ENCODE data around the gene LNX1. TPM values are rescaled to one million over a fixed set of nuclear protein-coding genes. Genes with fewer than 3 reads are reported as not detected.

Gene LNX1
- polyA plus RNA-seq, 3 donors = 0.09 to 0.13 TPM; not detected in 1

DNA sequence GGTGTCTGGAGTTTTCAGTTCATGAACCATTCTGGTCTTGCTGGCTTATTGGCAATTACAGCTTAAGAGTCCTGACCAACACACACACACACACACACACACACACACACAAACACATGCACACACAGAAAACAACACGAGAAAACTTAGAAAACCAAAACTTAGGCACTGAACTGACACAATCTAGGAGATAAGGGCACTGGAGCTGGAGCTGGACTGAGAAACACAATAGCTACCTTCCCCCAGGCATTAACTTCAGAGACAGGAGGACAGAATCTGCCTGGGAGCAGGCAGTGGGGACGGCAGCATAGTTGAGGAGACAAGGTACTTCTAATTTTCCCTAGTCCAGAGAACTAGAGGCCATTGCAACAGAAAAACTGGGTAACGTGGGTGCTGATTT lies 62.3 kb downstream of the LNX1 start:
- no peak overlapping the region for H3K4me3 Mint-ChIP-seq
- H3K27me3 Mint-ChIP-seq (ENCODE audit: low read depth in 3 of 3) = peaks cover 3 to 6% (median 4%) of the 10 kb centered on the region in 3 donors
- H3K4me1 Mint-ChIP-seq = no peaks in the 10 kb centered on the region
- intact Hi-C loops (cut with micrococcal nuclease) = no loop called here
- no peaks in the 10 kb centered on the region for H3K79me2 ChIP-seq (ENCODE audit: insufficient read depth, low read length)
- H3K27ac Mint-ChIP-seq = no peak overlapping the region
- peaks cover 0 to 2% of the 10 kb centered on the region in 2 donors for H3K27me3 ChIP-seq (ENCODE audit: control insufficient read depth in 2 of 2, insufficient read depth in 2 of 2, low read length in 2 of 2)
- peaks cover 0 to 2% (median 0%) of the 10 kb centered on the region in 7 donors for H3K9me3 Mint-ChIP-seq
- no peaks in the 10 kb centered on the region for H3K36me3 ChIP-seq (replicated peaks in 1 of 2; ENCODE audit: control insufficient read depth in 1 of 2, insufficient read depth in 2 of 2, low read length in 2 of 2)
- no peak for DNase-seq
- no peaks in the 10 kb centered on the region for H3K4me1 ChIP-seq (ENCODE audit: control insufficient read depth in 1 of 2, insufficient read depth in 2 of 2, low read length in 2 of 2)
- H3K9ac ChIP-seq (ENCODE audit: insufficient read depth, low read length, poor library complexity, severe bottlenecking) = no peak overlapping the region
- H3K27ac ChIP-seq (ENCODE audit: low read depth in 1 of 2, low read length in 2 of 2) = no peak overlapping the region
- no peaks in the 10 kb centered on the region for H3K36me3 Mint-ChIP-seq
- H4K20me1 ChIP-seq (ENCODE audit: insufficient read depth, low read length) = no peaks in the 10 kb centered on the region
- no peak overlapping the region for H2AFZ ChIP-seq (ENCODE audit: insufficient read depth, low read depth, low read length, poor library complexity, severe bottlenecking)
- TF ChIP-seq, protein P1, sequence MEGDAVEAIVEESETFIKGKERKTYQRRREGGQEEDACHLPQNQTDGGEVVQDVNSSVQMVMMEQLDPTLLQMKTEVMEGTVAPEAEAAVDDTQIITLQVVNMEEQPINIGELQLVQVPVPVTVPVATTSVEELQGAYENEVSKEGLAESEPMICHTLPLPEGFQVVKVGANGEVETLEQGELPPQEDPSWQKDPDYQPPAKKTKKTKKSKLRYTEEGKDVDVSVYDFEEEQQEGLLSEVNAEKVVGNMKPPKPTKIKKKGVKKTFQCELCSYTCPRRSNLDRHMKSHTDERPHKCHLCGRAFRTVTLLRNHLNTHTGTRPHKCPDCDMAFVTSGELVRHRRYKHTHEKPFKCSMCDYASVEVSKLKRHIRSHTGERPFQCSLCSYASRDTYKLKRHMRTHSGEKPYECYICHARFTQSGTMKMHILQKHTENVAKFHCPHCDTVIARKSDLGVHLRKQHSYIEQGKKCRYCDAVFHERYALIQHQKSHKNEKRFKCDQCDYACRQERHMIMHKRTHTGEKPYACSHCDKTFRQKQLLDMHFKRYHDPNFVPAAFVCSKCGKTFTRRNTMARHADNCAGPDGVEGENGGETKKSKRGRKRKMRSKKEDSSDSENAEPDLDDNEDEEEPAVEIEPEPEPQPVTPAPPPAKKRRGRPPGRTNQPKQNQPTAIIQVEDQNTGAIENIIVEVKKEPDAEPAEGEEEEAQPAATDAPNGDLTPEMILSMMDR (IDR thresholded peaks at IDR 0.05) = no peak
- 80% methylated on average over 1 of the region's 3 CpGs for WGBS (ENCODE audit: insufficient coverage)
- H3K4me2 ChIP-seq (replicated peaks; ENCODE audit: extremely low read depth, low read length, poor library complexity, severe bottlenecking) = no peak overlapping the region
- no peaks in the 10 kb centered on the region for H3K9me3 ChIP-seq (replicated peaks in 1 of 2; ENCODE audit: control insufficient read depth in 1 of 2, insufficient read depth in 1 of 2, low read length in 2 of 2)
- H3K4me3 ChIP-seq (replicated peaks in 1 of 3; ENCODE audit: low read depth in 2 of 3, low read length in 3 of 3) = no peak overlapping the region

DNA sequence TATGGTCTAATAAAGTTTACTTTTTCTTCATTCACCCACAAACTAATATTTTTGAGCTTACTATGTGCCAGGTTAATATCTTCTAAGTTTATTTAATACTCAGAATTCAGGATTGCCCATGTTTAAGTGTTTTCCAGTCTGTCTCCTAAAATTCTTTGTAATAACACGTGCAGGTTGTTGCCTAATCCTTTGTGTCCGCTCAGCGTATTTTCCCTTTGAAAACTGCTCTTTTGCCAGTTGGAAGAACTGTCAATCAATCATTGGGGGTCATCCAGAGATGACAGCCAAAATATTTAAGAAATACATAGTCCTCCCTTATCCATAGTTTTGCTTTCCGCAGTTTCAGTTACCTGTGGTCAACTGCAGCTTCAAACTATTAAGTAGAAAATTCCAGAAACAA lies 63.4 kb downstream of the LNX1 start:
- no peak for DNase-seq
- Histone ChIP-seq H3K9ac (ENCODE audit: insufficient read depth, low read length, poor library complexity, severe bottlenecking) (no peak overlapping the region), H3K4me2 (replicated peaks; ENCODE audit: extremely low read depth, low read length, poor library complexity, severe bottlenecking) (no peak overlapping the region), H3K4me3 (replicated peaks in 1 of 3; ENCODE audit: low read depth in 2 of 3, low read length in 3 of 3) (no peak overlapping the region), H2AFZ (ENCODE audit: insufficient read depth, low read depth, low read length, poor library complexity, severe bottlenecking) (no peak overlapping the region), H3K9me3 (replicated peaks in 1 of 2; ENCODE audit: control insufficient read depth in 1 of 2, insufficient read depth in 1 of 2, low read length in 2 of 2) (no peaks in the 10 kb centered on the region), H3K4me1 (ENCODE audit: control insufficient read depth in 1 of 2, insufficient read depth in 2 of 2, low read length in 2 of 2) (no peaks in the 10 kb centered on the region), H4K20me1 (ENCODE audit: insufficient read depth, low read length) (no peaks in the 10 kb centered on the region), H3K36me3 (replicated peaks in 1 of 2; ENCODE audit: control insufficient read depth in 1 of 2, insufficient read depth in 2 of 2, low read length in 2 of 2) (no peaks in the 10 kb centered on the region), H3K27me3 (ENCODE audit: control insufficient read depth in 2 of 2, insufficient read depth in 2 of 2, low read length in 2 of 2) (peaks cover 0 to 2% of the 10 kb centered on the region in 2 donors), H3K79me2 (ENCODE audit: insufficient read depth, low read length) (no peaks in the 10 kb centered on the region), H3K27ac (ENCODE audit: low read depth in 1 of 2, low read length in 2 of 2) (no peak overlapping the region)
- Mint-ChIP-seq H3K36me3 (no peaks in the 10 kb centered on the region), H3K27ac (no peak overlapping the region), H3K9me3 (peaks cover 0 to 2% (median 0%) of the 10 kb centered on the region in 7 donors), H3K4me1 (no peaks in the 10 kb centered on the region), H3K4me3 (no peak overlapping the region), H3K27me3 (ENCODE audit: low read depth in 3 of 3) (peaks cover 3 to 4% (median 3%) of the 10 kb centered on the region in 3 donors)
- TF ChIP-seq, protein P1 (IDR thresholded peaks at IDR 0.05) = no peak
- intact Hi-C loops (cut with micrococcal nuclease) = no loop called here
- WGBS (ENCODE audit: insufficient coverage) = 98% methylated on average over 4 of the region's 4 CpGs

Data from CD14-positive monocyte (primary cell).